ENCODE data around the gene KRT9.
"Not testable (repeated sequence)": the region's sequence is repeated elsewhere in the genome, so short reads cannot be mapped to it uniquely, and the experiment has no call there.

Gene KRT9

DNA sequence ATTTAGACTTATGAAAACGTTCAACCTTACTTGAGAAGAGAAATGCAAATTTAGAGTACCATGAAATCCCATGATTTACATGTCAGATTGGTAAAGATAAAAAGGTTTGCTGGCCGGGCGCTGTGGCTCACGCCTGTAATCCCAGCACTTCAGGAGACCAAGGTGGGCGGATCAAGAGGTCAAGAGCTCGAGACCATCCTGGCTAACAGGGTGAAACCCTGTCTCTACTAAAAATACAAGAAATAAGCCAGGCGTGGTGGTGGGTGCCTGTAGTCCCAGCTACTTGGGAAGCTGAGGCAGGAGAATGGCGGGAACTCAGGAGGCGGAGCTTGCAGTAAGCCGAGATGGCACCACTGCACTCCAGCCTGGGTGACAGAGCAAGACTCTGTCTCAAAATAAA, 29.1 kb downstream of the KRT9 start:
- not testable (repeated sequence) for DNase-seq

DNA sequence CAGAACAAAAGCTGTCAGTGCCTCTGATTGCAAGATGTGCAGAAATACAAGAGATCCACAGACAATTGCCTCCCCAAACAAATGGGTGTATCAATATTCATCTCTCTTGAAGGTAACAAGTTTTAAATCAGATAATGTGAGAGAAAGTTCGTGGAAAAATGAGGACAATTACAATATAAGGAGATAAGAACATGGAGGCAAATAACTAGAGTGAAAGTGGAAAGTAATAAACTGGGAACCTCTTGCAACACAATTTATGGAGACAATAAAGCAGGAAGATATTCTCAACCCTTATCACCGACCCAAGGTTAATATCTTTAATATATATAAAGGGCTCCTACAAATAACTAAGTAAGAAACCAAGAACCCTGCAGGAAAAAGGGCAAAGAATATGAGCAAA, 29.5 kb downstream of the KRT9 start:
- DNase-seq: no peak

DNA sequence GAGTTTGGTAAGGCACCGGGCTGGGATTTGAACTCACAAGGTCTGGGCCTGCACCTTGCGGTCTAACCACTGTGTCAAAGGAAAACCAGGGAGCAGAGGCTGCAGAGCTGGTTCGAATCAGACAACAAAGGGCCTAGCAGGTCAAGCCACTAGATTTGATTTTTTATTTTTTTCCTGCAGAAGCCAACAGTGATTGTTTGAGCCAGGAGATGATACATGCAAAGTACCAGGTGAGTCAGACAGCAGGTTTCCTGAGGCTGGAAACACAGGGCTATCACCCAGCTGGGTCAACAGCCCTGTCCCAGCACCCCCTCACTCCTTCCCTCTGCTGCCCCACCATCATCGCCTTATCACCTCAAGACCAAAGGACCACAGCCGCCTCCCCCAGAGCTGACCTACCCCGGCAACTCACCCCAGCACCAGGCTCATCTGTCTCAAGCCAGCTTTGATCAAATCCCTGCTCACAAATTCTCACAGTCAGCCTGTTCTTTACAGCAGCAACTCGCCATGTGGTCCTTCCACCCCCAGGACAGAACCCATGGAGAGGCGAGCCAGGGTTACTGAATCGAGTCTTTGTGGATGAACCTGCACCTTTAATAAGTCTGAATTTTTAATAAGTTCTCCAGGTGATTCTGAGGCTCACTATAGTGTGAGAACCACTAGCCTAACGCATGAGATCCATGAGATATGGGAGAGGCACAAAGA, 30.8 kb downstream of the KRT9 start:
- DNase-seq: no peak

DNA sequence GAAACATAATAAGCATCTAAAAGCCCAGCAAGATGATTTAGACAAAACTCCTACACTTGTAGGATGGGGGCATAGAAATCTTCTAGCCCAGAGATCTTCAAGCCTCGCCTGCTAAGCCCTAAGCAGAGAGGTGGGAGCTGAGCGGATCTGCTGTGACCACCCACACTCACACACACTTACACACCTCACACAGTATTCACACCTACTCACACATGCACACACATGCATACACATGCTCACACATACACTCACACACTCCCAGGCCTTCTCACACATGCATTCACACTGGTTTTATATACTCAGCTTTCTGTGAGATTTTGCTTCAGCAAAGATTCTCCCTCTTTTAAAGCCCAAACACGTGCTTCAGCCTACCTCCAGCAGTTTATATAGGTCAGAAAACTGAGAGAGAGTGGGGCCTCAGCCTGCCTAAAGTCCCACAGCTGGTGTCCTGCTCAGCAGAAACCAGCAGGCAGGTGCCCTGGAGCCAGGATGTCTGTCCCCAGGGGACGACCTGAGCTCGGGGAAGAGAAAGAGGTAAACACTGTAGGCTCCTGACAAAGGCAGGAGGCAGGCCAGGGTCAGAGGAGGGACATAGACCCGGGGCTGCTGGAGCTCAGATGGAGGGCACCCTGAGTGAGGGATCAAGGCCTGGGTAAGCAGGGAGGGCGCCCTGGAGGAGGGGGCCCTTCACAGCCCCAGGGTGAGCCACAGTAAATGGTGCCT, 31.7 kb downstream of the KRT9 start:
- DNase-seq: no peak

DNA sequence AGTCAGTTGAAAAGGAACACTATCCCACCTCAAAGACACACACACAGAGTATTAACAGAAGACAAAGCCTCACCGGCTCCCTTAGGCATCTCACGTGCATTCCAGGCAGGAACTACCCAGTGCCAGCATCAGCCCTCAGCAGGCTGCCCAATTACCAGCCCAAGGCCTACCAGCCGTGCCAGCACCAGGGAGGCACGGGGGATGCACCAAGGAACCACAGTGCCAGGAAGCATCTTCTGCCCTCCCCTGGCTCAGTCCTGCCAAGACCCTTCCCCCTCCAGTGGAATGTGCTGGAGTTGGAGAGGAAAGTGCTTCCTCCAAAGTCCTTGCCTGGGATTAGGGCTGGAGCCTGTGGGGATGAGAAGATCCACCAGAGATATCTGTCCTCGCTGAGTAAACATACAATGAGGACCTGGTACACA, 32.8 kb downstream of the KRT9 start:
- DNase-seq: no peak

DNA sequence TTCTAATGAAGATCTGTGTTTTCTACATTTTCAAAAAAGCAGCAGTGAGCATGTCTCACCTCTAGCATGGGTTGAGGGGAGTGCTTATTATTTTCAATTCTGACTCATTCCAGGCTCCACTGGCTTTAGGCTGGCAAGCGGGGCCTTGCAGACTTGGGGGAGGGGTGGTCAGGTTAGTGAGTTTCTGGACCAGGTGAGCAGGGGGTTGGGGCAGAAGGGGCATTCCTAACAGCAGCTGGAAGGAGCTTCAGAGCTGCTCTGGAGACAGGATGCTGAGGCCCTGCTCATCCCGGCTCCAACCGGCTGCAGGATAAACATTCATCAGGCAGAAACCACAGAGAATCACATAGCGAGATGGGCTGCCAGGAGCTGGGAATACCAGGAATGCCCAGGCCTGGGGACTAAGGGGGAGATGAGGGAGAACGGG, 33.3 kb downstream of the KRT9 start:
- DNase-seq: no peak

DNA sequence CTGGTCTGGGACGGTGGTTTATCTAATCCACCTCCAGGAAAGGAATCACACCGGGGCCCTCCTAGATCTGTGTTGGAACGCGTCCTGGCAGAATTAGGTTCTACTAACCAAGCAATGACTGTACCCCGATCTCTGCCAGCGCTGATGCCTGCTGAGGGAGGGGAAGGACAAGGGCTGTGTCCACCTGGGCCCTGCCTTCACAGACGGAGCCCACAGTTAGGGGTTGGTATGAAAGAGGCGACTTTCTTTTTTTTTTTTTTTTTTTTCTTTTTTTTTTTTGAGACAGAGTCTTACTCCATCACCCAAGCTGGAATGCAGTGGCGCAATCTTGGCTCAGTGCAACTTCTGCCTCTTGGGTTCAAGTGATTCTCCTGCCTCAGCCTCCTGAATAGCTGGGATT, 33.9 kb downstream of the KRT9 start:
- DNase-seq: no peak

DNA sequence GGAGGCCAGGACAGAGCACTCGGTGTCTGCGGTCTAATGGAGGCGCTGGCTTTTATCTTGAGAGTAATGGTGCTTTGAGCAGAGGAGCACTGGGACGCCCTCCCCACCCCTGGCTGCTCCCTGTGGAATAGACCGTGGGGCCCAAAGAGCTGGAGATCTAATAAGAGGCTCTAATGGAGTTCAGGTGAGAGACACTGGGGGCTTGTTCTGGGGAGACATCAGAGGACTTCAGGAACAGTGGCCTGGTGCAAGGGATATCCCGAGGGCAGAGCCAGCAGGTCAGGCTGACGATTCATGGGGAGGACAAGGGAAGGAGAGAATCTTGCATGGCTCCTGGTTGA, 34.3 kb downstream of the KRT9 start:
- DNase-seq: no peak

DNA sequence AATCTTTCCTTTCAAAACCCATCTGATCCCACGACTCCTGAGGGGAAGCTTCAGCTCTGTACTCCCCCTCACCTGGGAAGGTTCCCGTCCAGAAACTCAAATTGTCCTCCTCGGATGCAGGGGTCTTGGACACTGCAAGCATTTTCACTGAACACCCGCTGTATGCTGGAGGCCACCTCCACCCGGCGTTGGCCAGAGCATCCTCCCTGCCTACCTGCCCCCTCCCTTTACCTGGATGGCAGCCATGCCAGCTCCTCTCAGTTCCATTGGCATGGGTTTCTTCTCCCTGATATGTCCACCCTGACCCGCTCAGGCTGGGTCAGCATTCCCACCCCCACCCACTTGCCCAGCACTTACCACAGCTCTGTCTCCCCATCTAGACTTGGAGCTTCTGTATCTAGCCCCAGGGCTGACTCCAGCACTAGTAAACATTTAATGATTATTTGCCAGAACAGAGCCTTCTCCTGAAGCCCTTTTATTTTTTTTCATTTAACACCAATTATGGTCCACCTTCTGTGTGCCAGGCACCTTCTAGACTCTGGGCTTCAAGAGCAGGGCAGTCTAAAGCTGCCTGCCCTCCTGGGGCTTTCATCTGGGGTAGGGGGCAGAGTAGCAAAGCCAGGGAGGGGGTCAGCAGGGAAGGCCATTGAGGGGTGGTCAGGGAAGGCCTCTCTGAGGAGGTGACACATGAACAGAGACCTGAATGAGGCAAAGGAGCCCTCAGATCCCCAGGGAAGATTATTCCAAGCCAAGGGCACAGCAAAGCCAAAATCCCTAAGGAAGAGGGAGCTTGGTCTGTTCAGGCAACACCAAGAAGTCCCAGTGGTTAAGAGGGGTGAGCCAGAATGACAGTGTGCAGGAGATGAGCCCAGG, 34.9 kb downstream of the KRT9 start:
- no peak for DNase-seq

DNA sequence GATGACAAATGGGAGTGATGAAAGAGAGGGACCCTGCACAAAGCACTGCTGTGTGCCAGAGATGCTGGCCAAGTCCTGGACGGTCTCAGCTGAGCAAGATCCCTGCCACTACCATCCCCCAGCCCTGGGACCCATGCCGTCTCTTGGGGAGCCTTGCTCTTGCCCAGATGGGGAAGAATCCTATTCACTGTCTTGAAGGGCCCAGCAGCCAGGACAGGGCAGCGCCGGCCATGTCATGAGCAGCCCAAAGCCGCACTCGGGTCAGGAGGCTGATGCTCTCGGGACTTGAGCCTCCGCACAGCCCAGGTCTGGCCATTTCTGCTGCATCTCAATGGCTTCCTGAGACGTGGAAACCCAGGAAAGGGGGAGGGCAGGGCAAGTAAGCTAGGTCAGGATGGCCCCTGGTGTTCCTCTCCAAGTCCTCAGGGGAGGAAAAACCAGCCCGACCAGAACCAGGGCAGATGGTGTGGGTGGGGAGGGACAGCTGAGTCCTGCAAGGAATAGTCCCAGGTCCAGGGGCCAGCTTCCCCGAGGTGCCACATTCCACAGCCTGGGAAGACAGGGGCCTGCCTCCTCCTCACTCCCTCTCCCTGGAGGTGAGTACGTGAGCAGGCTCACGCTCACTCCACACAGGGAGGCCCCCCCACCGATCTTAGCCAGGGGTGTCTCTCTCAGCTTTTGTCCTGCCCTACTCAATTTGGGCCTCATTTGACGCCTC, 35.9 kb downstream of the KRT9 start:
- no peak for DNase-seq

DNA sequence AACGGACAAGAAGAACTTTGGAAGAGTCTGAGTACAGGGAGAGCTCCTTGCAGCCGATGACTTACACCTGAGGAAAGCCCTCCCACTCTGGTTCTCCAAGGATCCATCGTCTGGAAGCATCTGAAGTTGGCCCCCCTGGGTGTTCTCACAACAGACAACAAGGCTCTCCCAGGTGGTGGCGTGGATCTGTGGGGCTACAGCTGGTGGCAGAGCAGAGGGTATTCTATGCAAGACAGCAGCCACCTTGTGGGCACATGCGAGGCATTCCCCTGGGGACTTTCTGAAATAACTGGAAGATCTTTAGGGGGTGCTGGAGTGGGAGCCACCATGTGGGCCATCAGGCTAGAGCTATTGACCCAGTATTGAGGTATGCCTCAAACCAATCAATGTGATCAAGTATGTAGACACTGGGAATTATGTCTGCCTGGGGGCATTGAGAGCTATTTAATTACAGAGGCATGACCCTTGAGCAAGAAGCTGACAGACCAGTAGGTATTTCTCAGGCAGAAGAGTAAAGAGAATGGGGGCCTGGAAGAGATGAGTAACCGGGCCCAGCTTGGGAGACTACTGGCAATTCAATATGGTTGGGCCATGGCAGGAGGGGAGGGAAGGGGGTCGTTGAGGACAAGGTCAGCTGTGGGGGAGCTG, 36.8 kb downstream of the KRT9 start:
- no peak for DNase-seq

DNA sequence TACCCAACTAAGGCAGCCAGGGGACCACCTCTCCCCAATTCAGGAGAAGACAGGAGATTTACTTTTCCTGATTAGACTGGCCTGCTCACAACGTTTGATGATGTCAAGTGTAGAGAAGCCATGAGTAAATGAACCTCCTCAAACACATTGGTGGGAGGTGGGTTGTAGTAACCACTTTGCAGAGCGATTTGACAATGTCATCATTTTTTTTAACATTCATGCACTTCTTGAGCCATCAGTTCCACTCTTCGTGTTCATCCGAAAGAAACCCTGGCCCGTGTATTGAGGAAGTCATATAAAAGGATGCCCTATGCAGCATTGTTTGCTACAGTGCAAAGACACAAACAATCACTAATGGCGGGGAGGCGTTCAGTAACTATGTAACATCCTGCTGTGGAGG, 38.2 kb downstream of the KRT9 start:
- no peak for DNase-seq

DNA sequence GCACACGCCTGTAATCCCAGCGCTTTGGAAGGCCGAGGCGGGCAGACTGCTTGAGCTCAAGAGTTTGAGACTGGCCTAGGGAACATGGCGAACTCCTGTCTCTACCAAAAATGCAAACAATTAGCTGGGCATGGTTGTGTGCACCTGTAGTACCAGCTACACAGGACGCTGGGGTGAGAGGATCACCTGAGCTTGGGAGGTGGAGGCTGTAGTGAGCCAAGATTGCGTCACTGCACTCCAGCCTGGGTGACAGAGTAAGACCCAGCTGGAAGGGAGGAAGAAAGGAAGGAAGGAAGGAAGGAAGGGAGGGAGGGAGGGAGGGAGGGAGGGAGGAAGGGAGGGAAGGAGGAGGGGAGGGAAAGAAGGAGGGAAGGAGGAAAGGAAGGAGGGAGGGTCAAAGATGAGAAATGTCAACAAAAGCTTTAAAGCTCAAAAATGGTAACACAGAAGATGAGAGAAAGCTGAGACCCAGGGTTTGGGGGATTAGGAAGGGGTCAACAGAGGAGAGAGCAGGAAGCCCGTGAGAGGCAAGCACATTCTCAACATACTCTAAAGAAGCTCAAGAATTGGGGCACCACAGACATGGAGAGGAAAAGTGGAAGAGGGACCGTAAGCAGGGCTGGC, 38.8 kb downstream of the KRT9 start:
- no peak for DNase-seq

DNA sequence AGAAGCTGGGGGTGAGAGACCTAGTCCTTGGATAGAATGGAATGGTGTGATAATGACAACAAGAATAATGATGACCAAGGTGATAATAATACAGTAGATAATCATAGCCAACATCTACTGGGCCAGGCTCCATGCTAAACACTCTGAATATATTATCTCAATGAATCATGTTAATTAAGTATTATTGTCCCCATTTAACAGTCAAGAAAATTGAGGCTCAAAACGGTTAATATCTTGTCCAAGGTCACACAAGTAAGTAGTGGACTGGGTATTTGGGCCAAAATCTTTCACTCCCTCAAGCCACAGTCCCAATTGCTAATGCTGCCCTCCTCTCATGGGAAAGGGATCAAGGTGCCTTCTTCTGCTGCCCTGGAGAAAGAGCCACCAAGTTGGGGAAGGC, 39.9 kb downstream of the KRT9 start:
- no peak for DNase-seq

DNA sequence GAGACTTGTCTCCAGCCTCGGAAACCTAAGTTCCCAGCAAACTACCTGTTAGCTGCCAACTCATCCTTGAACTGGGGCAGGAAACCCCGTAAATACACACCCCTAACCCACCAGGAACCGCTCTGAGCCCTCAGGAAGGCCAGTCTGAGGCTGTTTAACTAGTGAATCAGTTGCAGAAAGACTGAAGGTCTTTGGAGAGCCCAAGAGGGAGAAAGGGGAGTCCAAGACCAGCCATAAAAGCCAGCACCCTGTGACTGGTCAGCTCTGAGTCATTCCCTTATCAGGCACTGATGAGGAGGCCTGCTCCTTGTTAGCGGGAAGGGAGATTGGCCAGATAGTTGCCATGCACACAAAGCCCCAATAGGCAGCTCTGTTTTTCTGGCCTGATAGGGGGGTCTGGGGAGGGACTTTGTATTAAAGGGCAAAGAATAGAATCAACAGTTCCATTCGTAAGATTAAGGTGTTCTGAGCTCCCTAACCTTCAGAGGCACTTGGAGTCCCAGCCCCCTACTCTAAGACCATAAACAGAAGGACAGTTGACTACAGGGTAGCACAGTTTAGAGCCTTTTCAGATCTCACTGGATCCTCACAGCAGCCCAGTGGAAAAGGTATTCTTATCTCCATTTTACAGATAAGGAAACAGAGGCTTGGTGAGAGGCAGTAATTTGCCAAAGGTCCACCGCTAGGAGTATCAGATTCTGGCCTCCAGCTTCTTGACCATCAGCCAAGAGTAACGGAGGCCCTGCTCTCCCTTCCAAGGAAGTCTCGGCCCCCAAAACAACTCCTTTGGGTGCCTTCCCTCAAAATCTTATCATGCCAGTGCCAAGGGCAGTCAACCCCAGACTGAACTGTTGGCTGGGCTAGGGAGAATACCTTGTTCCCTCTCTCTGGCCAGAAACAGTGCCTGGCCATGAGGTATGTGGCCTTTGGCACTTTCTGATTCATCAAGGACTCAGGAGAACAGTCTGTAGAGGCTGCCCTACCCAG, 41.5 kb downstream of the KRT9 start:
- no peak for DNase-seq

DNA sequence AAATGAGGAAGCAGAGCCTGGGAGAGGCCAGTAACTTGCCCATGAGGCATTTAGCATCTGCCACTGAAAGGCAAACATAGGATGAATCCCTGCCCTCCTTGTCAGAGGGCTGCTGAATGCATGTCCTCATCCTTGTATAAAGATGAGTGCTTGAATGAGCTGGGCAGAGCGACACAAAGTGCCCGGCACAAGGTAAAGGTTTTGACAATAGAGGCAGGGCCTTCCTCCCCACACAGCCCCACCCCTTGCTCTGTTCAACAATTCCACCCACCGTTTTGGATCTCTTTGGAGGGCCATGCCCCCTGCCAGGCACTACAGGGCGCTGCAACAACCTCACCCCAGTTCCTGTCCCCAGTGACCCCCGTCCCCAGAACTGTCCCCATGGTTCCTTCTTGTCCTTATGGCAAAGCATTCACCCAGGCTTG, 42.4 kb downstream of the KRT9 start:
- DNase-seq: no peak

DNA sequence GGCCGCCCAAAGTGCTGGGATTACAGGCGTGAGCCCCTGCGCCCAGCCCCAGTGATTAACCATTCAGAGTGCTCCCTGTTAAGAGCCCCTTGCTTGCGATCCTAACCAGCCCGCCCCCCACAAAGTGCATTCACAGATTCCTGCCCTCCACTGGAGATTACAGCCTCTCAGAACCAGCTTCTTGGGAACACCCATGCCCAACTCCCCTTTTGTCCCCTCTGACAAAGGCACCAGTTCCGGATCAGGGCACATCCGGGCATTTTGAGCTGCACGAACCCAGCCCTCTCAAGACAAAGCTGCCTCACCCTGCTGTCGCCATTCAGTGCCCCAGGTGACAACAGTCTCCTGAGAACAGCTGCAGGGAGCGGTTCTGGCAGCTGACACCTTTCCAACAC, 42.9 kb downstream of the KRT9 start:
- no peak for DNase-seq

DNA sequence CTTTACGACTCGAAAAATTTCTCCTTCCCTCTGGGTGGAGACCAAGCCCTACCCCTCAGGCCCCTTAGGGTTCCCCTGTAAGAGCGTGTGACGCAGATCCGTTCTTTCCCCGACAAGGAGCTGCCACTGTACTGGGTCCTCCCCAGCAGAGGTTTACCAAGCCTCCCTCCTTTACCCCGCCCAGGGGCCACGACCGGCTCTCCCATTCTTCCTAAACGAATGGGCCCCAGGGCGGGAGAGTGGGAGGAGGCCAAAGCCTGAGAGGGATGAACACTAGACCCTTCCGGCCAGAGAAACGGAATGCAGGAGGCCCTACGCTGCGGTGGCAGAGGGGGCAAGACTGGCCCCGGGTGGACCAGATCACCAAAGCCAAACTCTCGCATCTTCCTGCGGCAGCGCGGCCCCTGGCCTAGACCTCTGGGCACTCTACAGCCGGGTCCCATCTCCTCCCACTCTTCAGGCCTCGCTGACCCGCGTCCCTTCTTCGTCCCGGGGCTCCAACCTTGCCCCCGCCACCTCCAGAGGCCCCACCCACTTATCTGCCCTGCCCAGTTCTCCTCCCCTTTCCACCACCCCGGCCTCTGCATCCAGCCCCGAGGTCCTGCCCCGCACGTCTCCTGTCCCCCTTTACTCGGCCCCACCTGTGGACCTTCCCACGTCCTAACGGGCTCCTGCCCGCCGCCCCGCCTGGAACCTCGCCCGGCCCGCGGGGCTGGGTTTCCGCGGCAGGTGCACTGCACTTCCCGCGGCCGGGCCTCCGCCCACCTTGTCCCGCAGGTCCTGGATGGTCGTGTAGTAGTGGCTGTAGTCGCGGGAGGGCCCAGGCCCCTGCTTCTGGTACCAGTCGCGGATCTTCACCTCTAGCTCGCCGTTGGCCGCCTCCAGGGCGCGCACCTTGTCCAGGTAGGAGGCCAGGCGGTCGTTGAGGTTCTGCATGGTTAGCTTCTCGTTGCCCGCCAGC, 44.5 kb downstream of the KRT9 start:
- no peak for DNase-seq

DNA sequence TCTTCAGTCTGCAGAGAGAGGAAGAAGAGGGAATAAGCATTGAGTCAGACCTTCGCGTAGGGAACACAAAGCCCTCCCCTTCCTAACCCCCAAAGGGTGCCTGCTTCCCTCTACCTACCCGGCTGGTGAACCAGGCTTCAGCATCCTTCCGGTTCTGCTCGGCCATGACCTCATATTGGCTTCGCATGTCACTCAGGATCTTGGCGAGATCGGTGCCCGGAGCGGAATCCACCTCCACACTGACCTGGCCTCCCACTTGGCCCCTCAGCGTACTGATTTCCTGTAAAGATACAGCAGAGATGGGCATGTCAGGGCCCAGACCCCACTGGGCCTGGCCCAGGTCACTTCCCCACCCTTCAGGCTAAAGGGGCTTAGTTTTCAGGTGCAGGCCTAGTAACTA, 47.6 kb downstream of the KRT9 start:
- no peak for DNase-seq

DNA sequence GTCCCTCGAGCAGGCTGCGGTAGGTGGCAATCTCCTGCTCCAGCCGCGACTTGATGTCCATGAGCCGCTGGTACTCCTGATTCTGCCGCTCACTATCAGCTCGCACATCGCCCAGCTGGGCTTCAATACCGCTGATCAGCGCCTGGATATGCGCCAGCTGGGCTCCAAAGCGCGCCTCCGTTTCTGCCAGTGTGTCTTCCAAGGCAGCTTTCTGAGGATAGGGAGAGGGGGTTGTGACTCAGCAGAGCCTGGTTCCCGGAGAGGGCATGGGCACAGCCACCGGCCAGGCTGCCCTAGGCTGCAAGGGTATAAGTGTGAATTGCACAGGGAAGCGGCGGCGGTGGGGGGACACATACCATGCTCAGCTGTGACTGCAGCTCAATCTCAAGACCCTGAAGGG, 48.1 kb downstream of the KRT9 start:
- DNase-seq: no peak
